Smooth muscle cell (in vitro differentiated cells): Measurements from ENCODE around the gene HAND1. TPM values are rescaled to one million over a fixed set of nuclear protein-coding genes. Genes with fewer than 3 reads are reported as not detected.

Experiments used
- DNase-seq: peaks from one replicate; lab custom pipeline; 2025; ENCODE audit not compliant: unreplicated experiment; lab: John Stamatoyannopoulos, UW
- H2AFZ ChIP-seq: fragments of 200-600 bp; sonication (generic); 2 replicates; pipeline ENCODE4 v1.6.0; 2016; ENCODE audit warnings: antibody characterized with exemption, low read depth, mild to moderate bottlenecking
- H3F3A ChIP-seq: fragments of 200-600 bp; sonication (generic); 2 replicates; pipeline ENCODE4 v1.6.0; 2017; ENCODE audit warnings: antibody characterized with exemption, low read depth
- H3K27ac ChIP-seq: fragments of 200-600 bp; sonication (generic); 2 replicates; pipeline ENCODE4 v1.5.1; 2016; ENCODE audit warnings: low read depth, mild to moderate bottlenecking
- H3K27me3 ChIP-seq: fragments of 200-600 bp; sonication (generic); 2 replicates; pipeline ENCODE4 v1.6.1; 2016; ENCODE audit warnings: low read depth, mild to moderate bottlenecking
- H3K36me3 ChIP-seq: fragments of 200-600 bp; sonication (generic); 2 replicates; pipeline ENCODE4 v1.5.1; 2016; ENCODE audit warnings: low read depth
- H3K4me1 ChIP-seq: fragments of 200-600 bp; sonication (generic); 2 replicates; pipeline ENCODE4 v1.5.1; 2016; ENCODE audit warnings: low read depth
- H3K4me2 ChIP-seq: fragments of 200-600 bp; sonication (generic); 2 replicates; pipeline ENCODE4 v1.6.0; 2016; ENCODE audit warnings: mild to moderate bottlenecking
- H3K4me3 ChIP-seq: fragments of 200-600 bp; sonication (generic); 2 replicates; pipeline ENCODE4 v1.5.1; 2016; ENCODE audit warnings: mild to moderate bottlenecking
- H3K79me2 ChIP-seq: fragments of 200-600 bp; sonication (generic); 2 replicates; pipeline ENCODE4 v1.6.0; 2016; ENCODE audit warnings: low read depth, mild to moderate bottlenecking
- H3K9ac ChIP-seq: fragments of 200-600 bp; sonication (generic); 2 replicates; pipeline ENCODE4 v1.6.0; 2016; ENCODE audit warnings: low read depth
- H3K9me3 ChIP-seq: fragments of 200-600 bp; sonication (generic); replicated peaks from 2 replicates; pipeline ENCODE4 v1.5.1; 2016; ENCODE audit warnings: low read depth
- H4K20me1 ChIP-seq: fragments of 200-600 bp; sonication (generic); 2 replicates; pipeline ENCODE4 v1.6.0; 2016; ENCODE audit warnings: low read depth
- CTCF ChIP-seq: fragments of 200-600 bp; sonication (generic); IDR thresholded peaks from 2 replicates; pipeline ENCODE4 v1.5.1; 2017; ENCODE audit warnings: borderline replicate concordance, mild to moderate bottlenecking, antibody characterized with exemption; ENCODE audit not compliant: insufficient read depth, poor library complexity, severe bottlenecking
- WGBS: methylation state at CpG from one replicate; pipeline ENCODE4 v1.1.7; 2016; ENCODE audit warnings: low lambda C conversion rate; 5-methylcytosine and 5-hydroxymethylcytosine counted together
- polyA plus RNA-seq: library from polyadenylated mRNA; unstranded; fragments of >200 nt; fragmentation: Nextera tagmentation; extraction: Ambion mirVana; gene quantifications from 2 replicates; pipeline ENCODE4 v1.2.1, GENCODE V29; 2016
- total RNA-seq: library from RNA; depleted of rRNA; stranded (reverse); fragments of >200 nt; gene quantifications from 2 replicates; pipeline ENCODE4 v1.2.3, GENCODE V29; 2014

HAND1 gene
- total and polyA plus RNA-seq, 2 experiments from 2014 or later = 18.2 to 36.3 TPM

- Histone ChIP-seq H3F3A (peaks cover 12% of the 10 kb centered on the region), H3K79me2 (peaks cover 28% of the 10 kb centered on the region), H3K4me2 (peak overlapping the region; percentile 95), H3K4me1 (peaks cover 28% of the 10 kb centered on the region), H4K20me1 (no peaks in the 10 kb centered on the region), H3K4me3 (peak overlapping the region; percentile 65), H3K36me3 (no peaks in the 10 kb centered on the region), H3K9ac (peak overlapping the region; percentile 63), H3K27ac (peak overlapping the region; percentile 64), H3K9me3 (no peaks in the 10 kb centered on the region), H2AFZ (no peak overlapping the region), H3K27me3 (peaks cover 59% of the 10 kb centered on the region)
- no peak for TF ChIP-seq CTCF
- no peak for DNase-seq
- 12% methylated on average over 28 of the region's 31 CpGs for WGBS
Observed at GRCh38 chr5:154479944-154480750, 2.1 kb upstream of the HAND1 start.

GRCh38 chr5:154479160-154479943 is 1.3 kb upstream of the HAND1 start:
- TF ChIP-seq CTCF = no peak
- H3K27ac ChIP-seq = peak overlapping the region; percentile 64
- DNase-seq = no peak
- peaks cover 26% of the 10 kb centered on the region for H3K4me1 ChIP-seq
- no peaks in the 10 kb centered on the region for H3K36me3 ChIP-seq
- no peaks in the 10 kb centered on the region for H3K9me3 ChIP-seq
- peak overlapping the region; percentile 65 for H3K4me3 ChIP-seq
- H3F3A ChIP-seq = peaks cover 12% of the 10 kb centered on the region
- H2AFZ ChIP-seq = peak overlapping the region; percentile 48
- H3K4me2 ChIP-seq = peak overlapping the region; percentile 95
- peaks cover 52% of the 10 kb centered on the region for H3K27me3 ChIP-seq
- peaks cover 36% of the 10 kb centered on the region for H3K79me2 ChIP-seq
- 2% methylated on average over 44 of the region's 44 CpGs for WGBS
- H3K9ac ChIP-seq = peak overlapping the region; percentile 63
- no peaks in the 10 kb centered on the region for H4K20me1 ChIP-seq

- H3K4me3 ChIP-seq = peak overlapping the region; percentile 65
- peaks cover 46% of the 10 kb centered on the region for H3K27me3 ChIP-seq
- no peaks in the 10 kb centered on the region for H3K36me3 ChIP-seq
- no peak for TF ChIP-seq CTCF
- H3F3A ChIP-seq = peaks cover 12% of the 10 kb centered on the region
- 2% methylated on average over 24 of the region's 27 CpGs for WGBS
- H3K9ac ChIP-seq = peak overlapping the region; percentile 63
- peaks cover 28% of the 10 kb centered on the region for H3K4me1 ChIP-seq
- no peaks in the 10 kb centered on the region for H4K20me1 ChIP-seq
- no peaks in the 10 kb centered on the region for H3K9me3 ChIP-seq
- H3K79me2 ChIP-seq = peaks cover 42% of the 10 kb centered on the region
- H3K4me2 ChIP-seq = peak overlapping the region; percentile 95
- H2AFZ ChIP-seq = peak overlapping the region; percentile 48
- no peak for DNase-seq
- peak overlapping the region; percentile 64 for H3K27ac ChIP-seq
Observed at GRCh38 chr5:154478752-154479159, 729 bp upstream of the HAND1 start.
